Stomach (tissue), 4 donors: Measurements from ENCODE around the gene TMEM109.

Experiments used
- POLR2AphosphoS5 ChIP-seq, 3 donors: sonication (generic); formaldehyde crosslinking; IDR thresholded peaks; one replicate each; pipeline ENCODE4 v1.6.1; 2016; ENCODE audit warnings: antibody characterized with exemption in 3 of 3
- TF ChIP-seq, protein P1 (sequence below), 7 experiments: fragments of 450-650 bp in 4 of 7; fragments of 200-600 bp in 3 of 7; sonication (generic) in 3 of 7; IDR thresholded peaks; one replicate each; pipeline ENCODE4 v1.5.1; 2016 to 2019; ENCODE audit warnings: antibody characterized with exemption in 7 of 7, control low read depth in 2 of 7, mild to moderate bottlenecking in 1 of 7

DNA sequence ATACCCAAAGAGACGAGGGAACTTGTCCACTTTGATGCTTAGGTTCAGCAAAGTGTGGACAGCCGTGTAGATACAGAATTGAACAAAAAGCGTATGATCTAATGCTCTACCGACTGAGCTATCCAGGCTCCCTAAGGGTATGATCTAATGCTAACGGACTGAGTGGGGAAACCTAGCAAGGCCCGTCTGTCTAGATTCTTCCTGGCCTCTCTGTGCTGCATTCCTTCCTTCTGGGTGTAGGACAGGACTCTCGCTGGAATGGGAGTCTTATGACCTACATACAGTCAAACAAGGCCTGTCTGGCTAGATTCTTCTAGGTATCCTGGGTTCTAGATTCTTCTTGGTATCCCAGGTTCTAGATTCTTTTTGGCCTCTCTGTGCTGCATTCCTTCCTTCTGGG lies 46.4 kb downstream of the TMEM109 start:
- no peak for TF ChIP-seq POLR2AphosphoS5 (IDR thresholded peaks at IDR 0.05)
- TF ChIP-seq, protein P1, sequence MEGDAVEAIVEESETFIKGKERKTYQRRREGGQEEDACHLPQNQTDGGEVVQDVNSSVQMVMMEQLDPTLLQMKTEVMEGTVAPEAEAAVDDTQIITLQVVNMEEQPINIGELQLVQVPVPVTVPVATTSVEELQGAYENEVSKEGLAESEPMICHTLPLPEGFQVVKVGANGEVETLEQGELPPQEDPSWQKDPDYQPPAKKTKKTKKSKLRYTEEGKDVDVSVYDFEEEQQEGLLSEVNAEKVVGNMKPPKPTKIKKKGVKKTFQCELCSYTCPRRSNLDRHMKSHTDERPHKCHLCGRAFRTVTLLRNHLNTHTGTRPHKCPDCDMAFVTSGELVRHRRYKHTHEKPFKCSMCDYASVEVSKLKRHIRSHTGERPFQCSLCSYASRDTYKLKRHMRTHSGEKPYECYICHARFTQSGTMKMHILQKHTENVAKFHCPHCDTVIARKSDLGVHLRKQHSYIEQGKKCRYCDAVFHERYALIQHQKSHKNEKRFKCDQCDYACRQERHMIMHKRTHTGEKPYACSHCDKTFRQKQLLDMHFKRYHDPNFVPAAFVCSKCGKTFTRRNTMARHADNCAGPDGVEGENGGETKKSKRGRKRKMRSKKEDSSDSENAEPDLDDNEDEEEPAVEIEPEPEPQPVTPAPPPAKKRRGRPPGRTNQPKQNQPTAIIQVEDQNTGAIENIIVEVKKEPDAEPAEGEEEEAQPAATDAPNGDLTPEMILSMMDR (IDR thresholded peaks at IDR 0.05) = no peak
